Right forelimb (tissue), 1 donor: ENCODE results near the gene SEC14L2.

Experiments
- DNase-seq: peaks from one replicate; pipeline ENCODE4 v3.0.0-alpha.2; 2018

SEC14L2 gene

GRCh38 chr22:30408388-30409102 lies 11.7 kb downstream of the SEC14L2 start:
- DNase-seq = no peak

- no peak for DNase-seq
Measured at GRCh38 chr22:30411780-30412179, 15.0 kb downstream of the SEC14L2 start.

- no peak for DNase-seq
Measured at GRCh38 chr22:30413001-30413400, 16.2 kb downstream of the SEC14L2 start.

- no peak for DNase-seq
Measured at GRCh38 chr22:30413745-30414524, 17.1 kb downstream of the SEC14L2 start.

- no peak for DNase-seq
Measured at GRCh38 chr22:30414525-30415047, 17.8 kb downstream of the SEC14L2 start.

GRCh38 chr22:30416403-30416802 lies 19.6 kb downstream of the SEC14L2 start:
- DNase-seq = no peak

- no peak for DNase-seq
Measured at GRCh38 chr22:30416837-30417236, 20.0 kb downstream of the SEC14L2 start.

- DNase-seq = no peak
Measured at GRCh38 chr22:30420347-30421125, 23.7 kb downstream of the SEC14L2 start.

- no peak for DNase-seq
Measured at GRCh38 chr22:30421695-30422480, 25.1 kb downstream of the SEC14L2 start.

GRCh38 chr22:30422481-30423300 lies 25.9 kb downstream of the SEC14L2 start:
- peak; percentile 67 for DNase-seq

GRCh38 chr22:30423301-30423958 lies 26.6 kb downstream of the SEC14L2 start:
- DNase-seq = no peak

GRCh38 chr22:30423959-30424533 lies 27.2 kb downstream of the SEC14L2 start:
- peak; percentile 99 for DNase-seq

- no peak for DNase-seq
Measured at GRCh38 chr22:30424534-30425326, 27.9 kb downstream of the SEC14L2 start.

GRCh38 chr22:30425327-30425615 lies 28.5 kb downstream of the SEC14L2 start:
- DNase-seq = no peak

- DNase-seq = peak; percentile 78
Measured at GRCh38 chr22:30425616-30426387, 29.0 kb downstream of the SEC14L2 start, which contains the start of gene MTFP1. TSS of gene MTFP1 (plus strand) at chr22:30425768. CDS start at chr22:30425880, 112 bp downstream.

GRCh38 chr22:30426388-30427353 lies 29.9 kb downstream of the SEC14L2 start:
- peak; percentile 83 for DNase-seq

- DNase-seq = no peak
Measured at GRCh38 chr22:30427871-30428270, 31.1 kb downstream of the SEC14L2 start.

GRCh38 chr22:30429887-30430286 lies 33.1 kb downstream of the SEC14L2 start:
- DNase-seq = no peak
